HEK293 (cell line): Measurements from ENCODE around the gene SLC6A6.

Experiments used
- HOXA7 ChIP-seq: sonication (generic); formaldehyde crosslinking; IDR thresholded peaks from 2 replicates; pipeline ENCODE4 v1.8.1; 2022; ENCODE audit warnings: missing genetic modification reagents, borderline replicate concordance
- KLF16 ChIP-seq: fragments of 450-650 bp; formaldehyde crosslinking; IDR thresholded peaks from 2 replicates; pipeline ENCODE4 v1.5.1; 2017; ENCODE audit warnings: missing biosample characterization, missing genetic modification characterization
- SETDB1 ChIP-seq: IDR thresholded peaks from one replicate; pipeline ENCODE4 v1.6.1; 2017; ENCODE audit warnings: mild to moderate bottlenecking, low read length, moderate library complexity, mixed read lengths; ENCODE audit not compliant: insufficient read length
- ZBTB1 ChIP-seq: fragments of 450-650 bp; formaldehyde crosslinking; IDR thresholded peaks from 2 replicates; pipeline ENCODE4 v1.5.1; 2016; ENCODE audit warnings: missing biosample characterization, missing genetic modification characterization
- ZBTB21 ChIP-seq: fragments of 450-650 bp; formaldehyde crosslinking; IDR thresholded peaks from 2 replicates; pipeline ENCODE4 v1.5.1; 2017; ENCODE audit warnings: missing biosample characterization, missing genetic modification characterization
- ZBTB7A ChIP-seq: fragments of 450-650 bp; formaldehyde crosslinking; IDR thresholded peaks from 2 replicates; pipeline ENCODE4 v1.5.1; 2016; ENCODE audit warnings: low read depth, missing biosample characterization, missing genetic modification characterization
- ZNF132 ChIP-seq: fragments of 450-650 bp; formaldehyde crosslinking; IDR thresholded peaks from 2 replicates; pipeline ENCODE4 v1.5.1; 2017; ENCODE audit warnings: missing biosample characterization, missing genetic modification characterization, borderline replicate concordance
- ZNF544 ChIP-seq: fragments of 450-650 bp; formaldehyde crosslinking; IDR thresholded peaks from 2 replicates; pipeline ENCODE4 v1.5.0; 2017; ENCODE audit warnings: missing biosample characterization, missing genetic modification characterization
- ZNF560 ChIP-seq: fragments of 450-650 bp; formaldehyde crosslinking; IDR thresholded peaks from 2 replicates; pipeline ENCODE4 v1.5.1; 2017; ENCODE audit warnings: missing biosample characterization, missing genetic modification characterization, borderline replicate concordance
- ZNF658 ChIP-seq: fragments of 450-650 bp; formaldehyde crosslinking; IDR thresholded peaks from 2 replicates; pipeline ENCODE4; 2016; ENCODE audit warnings: missing biosample characterization, missing genetic modification characterization
- ZNF776 ChIP-seq: fragments of 450-650 bp; formaldehyde crosslinking; IDR thresholded peaks from 2 replicates; pipeline ENCODE4 v1.5.0; 2017; ENCODE audit warnings: missing biosample characterization, missing genetic modification characterization, borderline replicate concordance
- TF ChIP-seq, protein P1 (sequence below): fragments of 450-650 bp; formaldehyde crosslinking; IDR thresholded peaks from 2 replicates; pipeline ENCODE4 v1.5.1; 2016; ENCODE audit warnings: missing biosample characterization, missing genetic modification characterization
- TF ChIP-seq, protein P2 (sequence below): fragments of 450-650 bp; formaldehyde crosslinking; IDR thresholded peaks from 2 replicates; pipeline ENCODE4 v1.5.1; 2016; ENCODE audit warnings: missing biosample characterization, missing genetic modification characterization

DNA sequence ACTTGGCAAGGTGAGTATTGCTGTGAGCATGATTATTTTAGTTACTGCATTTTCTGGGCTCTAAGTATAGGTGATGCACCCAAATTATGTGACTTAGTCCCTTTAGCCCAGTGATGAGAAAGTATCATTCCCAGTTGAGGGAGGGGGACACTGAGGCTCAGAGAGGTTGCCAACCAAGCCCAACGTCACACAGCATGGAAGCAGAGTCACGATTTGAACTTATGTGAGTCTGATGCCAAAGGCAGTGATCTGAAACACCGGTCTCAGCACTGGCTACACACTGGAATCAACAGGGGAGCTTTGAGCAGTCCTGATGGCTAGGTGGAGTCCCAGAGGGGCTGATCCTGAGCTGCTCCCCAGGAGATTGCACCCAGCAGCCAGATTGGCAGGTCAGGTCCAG, 39.5 kb upstream of the SLC6A6 start:
- TF ChIP-seq, protein P1, sequence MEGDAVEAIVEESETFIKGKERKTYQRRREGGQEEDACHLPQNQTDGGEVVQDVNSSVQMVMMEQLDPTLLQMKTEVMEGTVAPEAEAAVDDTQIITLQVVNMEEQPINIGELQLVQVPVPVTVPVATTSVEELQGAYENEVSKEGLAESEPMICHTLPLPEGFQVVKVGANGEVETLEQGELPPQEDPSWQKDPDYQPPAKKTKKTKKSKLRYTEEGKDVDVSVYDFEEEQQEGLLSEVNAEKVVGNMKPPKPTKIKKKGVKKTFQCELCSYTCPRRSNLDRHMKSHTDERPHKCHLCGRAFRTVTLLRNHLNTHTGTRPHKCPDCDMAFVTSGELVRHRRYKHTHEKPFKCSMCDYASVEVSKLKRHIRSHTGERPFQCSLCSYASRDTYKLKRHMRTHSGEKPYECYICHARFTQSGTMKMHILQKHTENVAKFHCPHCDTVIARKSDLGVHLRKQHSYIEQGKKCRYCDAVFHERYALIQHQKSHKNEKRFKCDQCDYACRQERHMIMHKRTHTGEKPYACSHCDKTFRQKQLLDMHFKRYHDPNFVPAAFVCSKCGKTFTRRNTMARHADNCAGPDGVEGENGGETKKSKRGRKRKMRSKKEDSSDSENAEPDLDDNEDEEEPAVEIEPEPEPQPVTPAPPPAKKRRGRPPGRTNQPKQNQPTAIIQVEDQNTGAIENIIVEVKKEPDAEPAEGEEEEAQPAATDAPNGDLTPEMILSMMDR = no peak
- no peak for TF ChIP-seq ZNF658 (tag by site-specific recombination)
- no peak for TF ChIP-seq ZBTB7A (tag by site-specific recombination)
- no peak for TF ChIP-seq ZNF132
- TF ChIP-seq SETDB1 = no peak
- TF ChIP-seq ZBTB1 (tag by site-specific recombination) = no peak
- no peak for TF ChIP-seq ZBTB21
- no peak for TF ChIP-seq KLF16
- TF ChIP-seq ZNF560 (tag by site-specific recombination) = no peak
- TF ChIP-seq, protein P2, sequence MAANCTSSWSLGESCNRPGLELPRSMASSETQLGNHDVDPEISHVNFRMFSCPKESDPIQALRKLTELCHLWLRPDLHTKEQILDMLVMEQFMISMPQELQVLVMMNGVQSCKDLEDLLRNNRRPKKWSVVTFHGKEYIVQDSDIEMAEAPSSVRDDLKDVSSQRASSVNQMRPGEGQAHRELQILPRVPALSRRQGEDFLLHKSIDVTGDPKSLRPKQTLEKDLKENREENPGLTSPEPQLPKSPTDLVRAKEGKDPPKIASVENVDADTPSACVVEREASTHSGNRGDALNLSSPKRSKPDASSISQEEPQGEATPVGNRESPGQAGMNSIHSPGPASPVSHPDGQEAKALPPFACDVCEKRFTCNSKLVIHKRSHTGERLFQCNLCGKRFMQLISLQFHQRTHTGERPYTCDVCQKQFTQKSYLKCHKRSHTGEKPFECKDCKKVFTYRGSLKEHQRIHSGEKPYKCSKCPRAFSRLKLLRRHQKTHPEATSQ (tag by site-specific recombination) = no peak
- TF ChIP-seq ZNF776 (tag by site-specific recombination) = no peak
- TF ChIP-seq HOXA7 = no peak
- no peak for TF ChIP-seq ZNF544
